Measurements from ENCODE around the gene CALCR. TPM values are rescaled to one million over a fixed set of nuclear protein-coding genes. Genes with fewer than 3 reads are reported as not detected.

CALCR gene
- total RNA-seq, 1 experiment from 2014 or later, result not detected

DNA sequence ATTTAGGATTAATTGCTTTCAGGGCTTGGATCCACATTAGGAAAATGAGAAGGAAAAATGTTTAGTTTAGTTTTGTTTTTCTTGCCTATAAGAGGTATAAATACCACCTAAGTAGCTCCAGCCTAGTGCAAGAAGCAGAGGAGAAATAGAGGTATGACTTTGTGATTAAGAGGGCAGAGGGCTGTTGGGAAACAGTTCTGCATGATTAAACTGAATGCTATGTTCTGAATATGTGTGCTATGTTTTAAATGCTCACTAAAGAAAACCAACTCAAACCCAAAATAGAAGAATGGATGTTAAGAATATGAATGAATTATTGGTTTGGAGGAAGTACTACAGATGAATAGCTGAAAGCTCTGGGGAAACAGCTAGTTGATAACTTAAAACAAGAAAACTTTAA, 7.6 kb downstream of the CALCR start:
- Histone ChIP-seq H3K79me2 (ENCODE audit: low read length) (no peaks in the 10 kb centered on the region), H2AFZ (ENCODE audit: low read length) (no peak overlapping the region), H3K9me2 (replicated peaks; ENCODE audit: low read length) (no peaks in the 10 kb centered on the region), H3K27me3 (ENCODE audit: low read length) (peaks cover 67% of the 10 kb centered on the region), H3K4me2 (ENCODE audit: low read length) (no peak overlapping the region), H3K4me3 (ENCODE audit: low read length) (no peak overlapping the region), H3F3A (ENCODE audit: low read length, unreplicated experiment) (no peaks in the 10 kb centered on the region), H3K36me3 (ENCODE audit: low read depth, low read length) (no peaks in the 10 kb centered on the region), H3K4me1 (ENCODE audit: insufficient read depth, low read length) (no peaks in the 10 kb centered on the region), H3K9me3 (ENCODE audit: low read length) (no peaks in the 10 kb centered on the region), H4K20me1 (ENCODE audit: low read length) (no peaks in the 10 kb centered on the region), H3K9ac (ENCODE audit: low read length) (no peak overlapping the region), H3K27ac (ENCODE audit: low read length) (no peak overlapping the region)
- TF ChIP-seq EZH2 (IDR thresholded peaks at IDR 0.05; ENCODE audit: low read length, unreplicated experiment), result no peak
- no peak for TF ChIP-seq EZH2phosphoT487 (IDR thresholded peaks at IDR 0.05; ENCODE audit: borderline replicate concordance, low read length)
- TF ChIP-seq, protein P1, sequence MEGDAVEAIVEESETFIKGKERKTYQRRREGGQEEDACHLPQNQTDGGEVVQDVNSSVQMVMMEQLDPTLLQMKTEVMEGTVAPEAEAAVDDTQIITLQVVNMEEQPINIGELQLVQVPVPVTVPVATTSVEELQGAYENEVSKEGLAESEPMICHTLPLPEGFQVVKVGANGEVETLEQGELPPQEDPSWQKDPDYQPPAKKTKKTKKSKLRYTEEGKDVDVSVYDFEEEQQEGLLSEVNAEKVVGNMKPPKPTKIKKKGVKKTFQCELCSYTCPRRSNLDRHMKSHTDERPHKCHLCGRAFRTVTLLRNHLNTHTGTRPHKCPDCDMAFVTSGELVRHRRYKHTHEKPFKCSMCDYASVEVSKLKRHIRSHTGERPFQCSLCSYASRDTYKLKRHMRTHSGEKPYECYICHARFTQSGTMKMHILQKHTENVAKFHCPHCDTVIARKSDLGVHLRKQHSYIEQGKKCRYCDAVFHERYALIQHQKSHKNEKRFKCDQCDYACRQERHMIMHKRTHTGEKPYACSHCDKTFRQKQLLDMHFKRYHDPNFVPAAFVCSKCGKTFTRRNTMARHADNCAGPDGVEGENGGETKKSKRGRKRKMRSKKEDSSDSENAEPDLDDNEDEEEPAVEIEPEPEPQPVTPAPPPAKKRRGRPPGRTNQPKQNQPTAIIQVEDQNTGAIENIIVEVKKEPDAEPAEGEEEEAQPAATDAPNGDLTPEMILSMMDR (conservative IDR thresholded peaks at IDR 0.05; ENCODE audit: low read depth, low read length), result no peak
- ATAC-seq, result no peak
- POLR2A ChIA-PET (ENCODE audit: unreplicated experiment), result no interaction called here
- no peak for DNase-seq
- BruUV-seq (replicated peaks), result no TSS peak
- CTCF ChIA-PET, result no interaction called here
- intact Hi-C loops (cut with micrococcal nuclease), result no loop called here

DNA sequence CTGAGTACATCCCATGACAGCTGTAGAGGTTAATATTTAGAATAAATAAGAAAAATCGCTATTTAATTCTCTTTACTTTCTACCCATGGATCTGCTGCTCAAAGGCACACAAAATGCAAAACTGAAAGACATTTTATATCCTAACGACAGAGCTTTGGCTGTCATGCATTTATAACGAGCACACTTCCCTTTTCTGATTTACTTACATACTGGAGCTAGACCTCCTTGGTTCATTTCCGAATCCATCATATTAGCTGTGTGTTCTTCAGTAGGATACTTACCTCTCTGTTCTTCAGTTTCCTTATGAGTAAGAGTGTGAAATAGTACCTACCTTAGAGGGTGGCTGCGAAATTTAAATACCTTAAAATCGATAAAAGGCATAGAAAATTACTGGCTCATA, 10.9 kb downstream of the CALCR start:
- Histone ChIP-seq H3K79me2 (ENCODE audit: low read length) (no peaks in the 10 kb centered on the region), H3K9ac (ENCODE audit: low read length) (no peak overlapping the region), H3K27ac (ENCODE audit: low read length) (no peak overlapping the region), H3K9me2 (replicated peaks; ENCODE audit: low read length) (no peaks in the 10 kb centered on the region), H3K9me3 (ENCODE audit: low read length) (no peaks in the 10 kb centered on the region), H3K4me2 (ENCODE audit: low read length) (no peak overlapping the region), H2AFZ (ENCODE audit: low read length) (no peak overlapping the region), H3K4me1 (ENCODE audit: insufficient read depth, low read length) (no peaks in the 10 kb centered on the region), H3K27me3 (ENCODE audit: low read length) (peaks cover 51% of the 10 kb centered on the region), H3K36me3 (ENCODE audit: low read depth, low read length) (no peaks in the 10 kb centered on the region), H4K20me1 (ENCODE audit: low read length) (no peaks in the 10 kb centered on the region), H3F3A (ENCODE audit: low read length, unreplicated experiment) (no peaks in the 10 kb centered on the region), H3K4me3 (ENCODE audit: low read length) (no peak overlapping the region)
- no peak for ATAC-seq
- no TSS peak for BruUV-seq (replicated peaks)
- DNase-seq, result no peak
- CTCF ChIA-PET, result interaction anchor here (0.5 kb wide), 1 partner anchor 12 kb away, joined by 3 read pairs; no protein-coding TSS in a partner anchor
- TF ChIP-seq EZH2phosphoT487 (IDR thresholded peaks at IDR 0.05; ENCODE audit: borderline replicate concordance, low read length) (no peak), EZH2 (IDR thresholded peaks at IDR 0.05; ENCODE audit: low read length, unreplicated experiment) (no peak)
- TF ChIP-seq, protein P1 (conservative IDR thresholded peaks at IDR 0.05; ENCODE audit: low read depth, low read length), result no peak
- POLR2A ChIA-PET (ENCODE audit: unreplicated experiment), result no interaction called here
- intact Hi-C loops (cut with micrococcal nuclease), result no loop called here

DNA sequence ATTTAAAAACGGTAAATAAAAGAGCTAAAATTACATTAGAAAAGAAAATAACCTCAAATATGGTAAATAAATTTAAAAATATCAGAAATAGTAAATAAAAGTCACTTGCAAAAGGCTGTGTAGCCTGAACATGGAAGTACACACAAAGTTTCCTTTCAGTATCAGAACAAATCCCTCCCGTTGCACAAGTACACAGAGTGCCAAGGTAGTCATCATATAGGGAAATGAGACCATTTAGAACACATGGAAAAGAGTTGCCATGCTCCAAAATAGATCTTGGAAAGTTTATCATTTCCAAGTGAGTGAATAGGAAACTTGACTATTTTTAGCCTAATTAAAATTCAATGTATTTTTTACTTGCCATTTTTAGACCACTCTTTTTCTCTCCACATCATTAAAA, 11.6 kb downstream of the CALCR start:
- no peak overlapping the region for H3K9ac ChIP-seq (ENCODE audit: low read length)
- ChIA-PET POLR2A (ENCODE audit: unreplicated experiment) (no interaction called here), CTCF (no interaction called here)

More for the DNA sequence above, 11.6 kb downstream of the CALCR start:
- no peaks in the 10 kb centered on the region for H3K9me2 ChIP-seq (replicated peaks; ENCODE audit: low read length)
- no peak overlapping the region for H3K27ac ChIP-seq (ENCODE audit: low read length)
- H2AFZ ChIP-seq (ENCODE audit: low read length), result no peak overlapping the region
- H3K27me3 ChIP-seq (ENCODE audit: low read length), result peaks cover 44% of the 10 kb centered on the region
- intact Hi-C loops (cut with micrococcal nuclease), result no loop called here
- H3F3A ChIP-seq (ENCODE audit: low read length, unreplicated experiment), result no peaks in the 10 kb centered on the region
- H3K36me3 ChIP-seq (ENCODE audit: low read depth, low read length), result no peaks in the 10 kb centered on the region
- no peaks in the 10 kb centered on the region for H3K9me3 ChIP-seq (ENCODE audit: low read length)
- H3K4me1 ChIP-seq (ENCODE audit: insufficient read depth, low read length), result no peaks in the 10 kb centered on the region
- H4K20me1 ChIP-seq (ENCODE audit: low read length), result no peaks in the 10 kb centered on the region
- no TSS peak for BruUV-seq (replicated peaks)
- ATAC-seq (no peak), DNase-seq (no peak)
- no peak overlapping the region for H3K4me2 ChIP-seq (ENCODE audit: low read length)
- no peak overlapping the region for H3K4me3 ChIP-seq (ENCODE audit: low read length)
- H3K79me2 ChIP-seq (ENCODE audit: low read length), result no peaks in the 10 kb centered on the region
- TF ChIP-seq, protein P1 (conservative IDR thresholded peaks at IDR 0.05; ENCODE audit: low read depth, low read length), result no peak
- TF ChIP-seq EZH2phosphoT487 (IDR thresholded peaks at IDR 0.05; ENCODE audit: borderline replicate concordance, low read length) (no peak), EZH2 (IDR thresholded peaks at IDR 0.05; ENCODE audit: low read length, unreplicated experiment) (no peak)
